Heart left ventricle (tissue), 16 donors: ENCODE results near the gene ITPR2. TPM values are rescaled to one million over a fixed set of nuclear protein-coding genes. Genes with fewer than 3 reads are reported as not detected.
"Not testable (repeated sequence)": the region's sequence is repeated elsewhere in the genome, so short reads cannot be mapped to it uniquely, and the experiment has no call there.

ENCODE experiments used
- ATAC-seq, 4 donors: fragments of 200-7000 bp; cut with Tn5 transposase; one replicate each; pipeline ENCODE4 v1.9.1; 2020 to 2022; ENCODE audit warnings: moderate library complexity in 4 of 4, mild to moderate bottlenecking in 3 of 4, moderate number of reproducible peaks in 1 of 4
- DNase-seq, 5 donors: peaks; one replicate each; pipeline ENCODE4 v3.0.0-alpha.2; 2020
- H3K27ac ChIP-seq, 12 donors: fragments of 200-600 bp; sonication (generic) in 4 of 12; one replicate each; pipeline versions ENCODE4 v1.5.0 to v1.8.0; 2016 to 2022; ENCODE audit warnings: mild to moderate bottlenecking in 2 of 12
- H3K27me3 ChIP-seq, 9 donors: fragments of 200-600 bp; sonication (generic) in 2 of 9; one replicate each; pipeline versions ENCODE4 v1.5.1 to v1.8.0; 2016 to 2022; ENCODE audit warnings: mild to moderate bottlenecking in 3 of 9
- H3K36me3 ChIP-seq, 9 donors: fragments of 200-600 bp; sonication (generic) in 2 of 9; one replicate each; pipeline versions ENCODE4 v1.5.0 to v1.8.0; 2018 to 2022; ENCODE audit warnings: mild to moderate bottlenecking in 2 of 9
- H3K4me1 ChIP-seq, 12 donors: fragments of 200-600 bp; sonication (generic) in 4 of 12; one replicate each; pipeline versions ENCODE4 v1.5.0 to v1.8.0; 2016 to 2022; ENCODE audit warnings: mild to moderate bottlenecking in 3 of 12
- H3K4me3 ChIP-seq, 12 donors: fragments of 200-600 bp; sonication (generic) in 4 of 12; one replicate each; pipeline versions ENCODE4 v1.5.0 to v1.8.0; 2017 to 2022; ENCODE audit warnings: mild to moderate bottlenecking in 9 of 12, moderate library complexity in 4 of 12
- H3K9me3 ChIP-seq, 12 donors: fragments of 200-600 bp; sonication (generic) in 4 of 12; one replicate each; pipeline versions ENCODE4 v1.5.0 to v1.8.0; 2016 to 2022; ENCODE audit warnings: mild to moderate bottlenecking in 1 of 12
- CTCF ChIP-seq, 12 donors: fragments of 200-600 bp; sonication (generic) in 4 of 12; IDR thresholded peaks; one replicate each; pipeline versions ENCODE4 v1.5.0 to v1.8.0; 2018 to 2022; ENCODE audit warnings: antibody characterized with exemption in 12 of 12, mild to moderate bottlenecking in 5 of 12
- POLR2A ChIP-seq, 2 donors: fragments of 450-650 bp; IDR thresholded peaks; one replicate each; pipeline ENCODE4 v1.6.1; 2017; ENCODE audit warnings: antibody characterized with exemption in 2 of 2, mild to moderate bottlenecking in 2 of 2, moderate library complexity in 2 of 2
- WGBS, 4 donors: extraction: QIAGEN DNeasy Blood & Tissue Kit in 2 of 4; methylation state at CpG; one replicate each; pipeline versions ENCODE4 v1.1.5 to v1.1.7; 2013 to 2018; 5-methylcytosine and 5-hydroxymethylcytosine counted together
- intact Hi-C, 10 donors: fragments of 100-400 bp; cut with DNase I; formaldehyde crosslinking; loops; one replicate each; pipeline versions ENCODE4 v1.11.1 to v1.14.2; 2022
- polyA plus RNA-seq, 2 donors: library from polyadenylated mRNA; stranded (reverse); fragments of 200-250 nt; gene quantifications; one replicate each; pipeline ENCODE4 v1.2.3, GENCODE V29; 2013
- total RNA-seq, 9 donors: library from RNA; depleted of rRNA in 2 of 9; stranded (reverse); fragments of >200 nt in 2 of 9; fragmentation: NEBNext Ultra II Directional in 3 of 9; extraction: Animal tissue kit (Norgen Biotek cat#: 25700) in 3 of 9; gene quantifications; one replicate each; pipeline versions ENCODE4 v1.1.0 to v1.2.4, GENCODE V29; 2016 to 2023
- donor health status: ischemic (EF 13 %, LVEDD 7.1; RV severe dilation, severe dysfunction).
- donor health status: healthy with polysubstance abuse.
- donor health status: DM: no; HTN: yes; CAD: no.
- donor health status: DM: no; HTN: no; CAD: no.
- donor health status: ischemic (EF 25% LVEDD 6.9; RV normal size, moderate dysfunction).
- donor health status: ischemic (EF 25% LVEDD 5.7; RV mildly dilated, moderate dysfunction).
- donor health status: healthy.
- donor health status: DM: yes; HTN: yes; CAD: no.
- donor health status: ischemic (EF 35%, LVEDD 5.7; RV mildly dilated, moderate dysfunction).
- donor health status: nonischemic (EF 11% LVEDD 7.7; RV severe dilation, severe dysfunction).
- donor health status: DM: yes; HTN: yes; CAD: no.
- donor health status: PGD.
- donor health status: ischemic (EF 29% LVEDD 5.4; RV normal size, mild dysfunction).
- donor health status: nonischemic (EF 23%, LVEDD 6.1; RV moderate dilation, normal function).

ITPR2 gene
- total and polyA plus RNA-seq, 11 donors: 3.4 to 45.6 (median 11.8) TPM

GRCh38 chr12:26782372-26783130 lies 50.4 kb downstream of the ITPR2 start:
- 82 to 95% (median 93%) methylated on average over 3 of the region's 3 CpGs for WGBS, 4 donors
- TF ChIP-seq CTCF (IDR thresholded peaks at IDR 0.05) (no peak), POLR2A (IDR thresholded peaks at IDR 0.05) (no peak)
- no peak for DNase-seq
- Histone ChIP-seq H3K36me3 (peaks cover 0 to 3% (median 0%) of the 10 kb centered on the region in 9 donors), H3K27ac (peak overlapping the region in 1 of 12 donors; percentile 39), H3K4me3 (no peak overlapping the region), H3K4me1 (peaks cover 0 to 25% (median 10%) of the 10 kb centered on the region in 12 donors), H3K27me3 (no peaks in the 10 kb centered on the region), H3K9me3 (peaks cover 0 to 12% (median 5%) of the 10 kb centered on the region in 12 donors)
- no peak for ATAC-seq
- intact Hi-C loops: no loop called here

GRCh38 chr12:26780656-26781055 lies 52.3 kb downstream of the ITPR2 start:
- Histone ChIP-seq H3K4me1 (peaks cover 0 to 14% (median 0%) of the 10 kb centered on the region in 12 donors), H3K9me3 (peaks cover 0 to 25% (median 14%) of the 10 kb centered on the region in 12 donors)
- H3K27ac ChIP-seq, DNase-seq, H3K36me3 ChIP-seq, intact Hi-C loops, H3K4me3 ChIP-seq, ATAC-seq, H3K27me3 ChIP-seq: not testable (repeated sequence)
- 93 to 96% (median 93%) methylated on average over 2 of the region's 2 CpGs for WGBS, 4 donors

- intact Hi-C loops, DNase-seq, H3K27ac ChIP-seq, ATAC-seq, H3K4me3 ChIP-seq, H3K36me3 ChIP-seq, H3K27me3 ChIP-seq: not testable (repeated sequence)
- whole genome bisulfite sequencing, 4 donors: 94 to 99% (median 95%) methylated on average over 5 of the region's 5 CpGs
- Histone ChIP-seq H3K4me1 (peaks cover 0 to 22% (median 0%) of the 10 kb centered on the region in 12 donors), H3K9me3 (peaks cover 0 to 25% (median 14%) of the 10 kb centered on the region in 12 donors)
These were observed 54.7 kb downstream of the ITPR2 start for GRCh38 chr12:26778173-26778775.

GRCh38 chr12:26777236-26777635 lies 55.8 kb downstream of the ITPR2 start:
- TF ChIP-seq CTCF (IDR thresholded peaks at IDR 0.05) (no peak), POLR2A (IDR thresholded peaks at IDR 0.05) (no peak)
- Histone ChIP-seq H3K27me3 (no peaks in the 10 kb centered on the region), H3K4me3 (no peak overlapping the region), H3K9me3 (peaks cover 0 to 25% (median 14%) of the 10 kb centered on the region in 12 donors), H3K27ac (no peak overlapping the region), H3K36me3 (peaks cover 0 to 8% (median 0%) of the 10 kb centered on the region in 9 donors), H3K4me1 (peaks cover 0 to 19% (median 0%) of the 10 kb centered on the region in 12 donors)
- WGBS, 4 donors: 78 to 99% (median 82%) methylated on average over 3 of the region's 3 CpGs
- DNase-seq (no peak), ATAC-seq (no peak)
- intact Hi-C loops: no loop called here

- H3K27me3 ChIP-seq, ATAC-seq, H3K27ac ChIP-seq, intact Hi-C loops, H3K4me3 ChIP-seq, H3K36me3 ChIP-seq, DNase-seq: not testable (repeated sequence)
- peaks cover 0 to 19% (median 0%) of the 10 kb centered on the region in 12 donors for H3K4me1 ChIP-seq
- H3K9me3 ChIP-seq: peaks cover 0 to 25% (median 14%) of the 10 kb centered on the region in 12 donors
- 88 to 95% (median 90%) methylated on average over 3 of the region's 3 CpGs for WGBS, 4 donors
These were observed 57.0 kb downstream of the ITPR2 start for GRCh38 chr12:26775991-26776390.
